GM21825 (cell line): ENCODE data around the gene PAOX.

Source experiments
- ATAC-seq: cut with Tn5 transposase; IDR thresholded peaks from one replicate; pipeline ENCODE4 v1.9.1; 2021; ENCODE audit warnings: mild to moderate bottlenecking, moderate library complexity; ENCODE audit not compliant: unreplicated experiment

PAOX gene

GRCh38 chr10:133349577-133350011 is 29.5 kb upstream of the PAOX start:
- no peak for ATAC-seq

DNA sequence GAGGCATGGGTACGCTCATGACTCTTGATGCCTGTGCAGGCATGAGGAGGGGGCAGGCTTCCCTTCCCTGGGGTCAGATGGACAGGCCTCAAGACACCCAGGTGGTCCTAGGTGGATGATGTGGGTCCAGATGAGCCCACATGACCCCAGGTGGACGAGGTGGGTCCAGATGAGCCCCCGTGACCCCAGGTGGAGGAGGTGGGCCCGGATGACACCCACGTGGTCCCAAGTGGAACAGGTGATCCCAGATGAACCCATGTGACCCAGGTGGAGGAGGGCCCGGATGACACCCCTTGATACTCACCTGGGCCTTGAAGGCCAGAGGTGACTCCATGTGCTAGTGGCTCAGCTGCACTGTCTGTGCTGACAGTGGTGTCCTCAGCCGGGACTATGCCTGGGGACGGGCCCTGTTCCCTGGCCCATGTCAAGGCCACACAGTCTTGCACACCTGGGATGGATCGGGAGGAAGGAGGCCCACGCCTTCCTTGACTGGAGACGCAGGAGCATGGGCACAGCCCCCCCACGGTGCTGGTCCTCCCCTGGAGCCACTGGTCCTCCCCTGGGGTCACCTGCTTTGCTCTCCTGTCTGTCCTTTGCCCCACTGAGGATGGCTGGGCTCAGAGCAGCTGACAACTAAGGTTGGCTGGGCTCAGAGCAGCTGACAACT is 28.6 kb upstream of the PAOX start:
- ATAC-seq, result no peak

GRCh38 chr10:133350950-133351329 is 28.1 kb upstream of the PAOX start:
- no peak for ATAC-seq

- ATAC-seq, result no peak
Observed at GRCh38 chr10:133351408-133352318, 27.4 kb upstream of the PAOX start.

GRCh38 chr10:133353202-133353959 is 25.7 kb upstream of the PAOX start:
- ATAC-seq, result no peak

- ATAC-seq, result no peak
Observed at GRCh38 chr10:133353988-133354605, 25.0 kb upstream of the PAOX start.

GRCh38 chr10:133354672-133355240 is 24.3 kb upstream of the PAOX start:
- ATAC-seq, result no peak

- ATAC-seq, result no peak
Observed at GRCh38 chr10:133355266-133355665, 23.8 kb upstream of the PAOX start.

- ATAC-seq, result no peak
Observed at GRCh38 chr10:133355991-133356390, 23.1 kb upstream of the PAOX start.

DNA sequence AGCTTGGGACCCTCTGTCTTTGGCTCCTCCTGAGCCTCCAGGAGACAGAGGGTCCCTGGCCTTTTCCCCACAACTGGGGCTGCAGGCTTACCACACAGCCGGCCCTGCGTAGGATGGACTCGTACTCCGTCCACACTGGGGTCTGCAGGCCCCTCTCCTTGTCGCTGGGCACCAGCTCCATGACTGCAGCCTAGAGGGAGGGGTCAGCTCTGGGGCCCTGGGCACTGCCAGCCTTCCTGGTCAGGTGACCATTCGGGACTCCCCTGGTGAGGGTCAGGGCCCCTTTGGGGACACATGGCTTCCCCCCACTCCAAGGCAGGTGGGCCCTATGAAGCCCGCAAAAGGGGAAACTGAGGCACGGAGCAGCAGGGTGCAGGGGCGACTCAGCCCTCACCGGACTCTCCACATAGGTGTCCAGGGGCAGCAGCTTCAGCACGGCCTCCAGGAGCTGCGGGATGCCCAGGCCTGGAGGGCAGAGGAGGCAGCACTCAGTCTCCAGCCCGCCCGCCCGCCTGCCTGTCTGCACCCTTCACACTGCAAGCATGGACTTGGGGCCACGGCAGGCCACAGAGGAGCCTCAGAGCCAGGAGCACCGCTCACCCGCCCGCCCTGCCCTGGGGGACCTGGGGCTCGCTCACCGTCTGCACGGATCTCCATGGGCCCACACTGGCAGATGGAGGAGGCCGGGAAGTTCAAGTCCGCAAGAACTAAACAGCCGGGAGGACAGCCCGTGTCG is 22.3 kb upstream of the PAOX start:
- no peak for ATAC-seq

DNA sequence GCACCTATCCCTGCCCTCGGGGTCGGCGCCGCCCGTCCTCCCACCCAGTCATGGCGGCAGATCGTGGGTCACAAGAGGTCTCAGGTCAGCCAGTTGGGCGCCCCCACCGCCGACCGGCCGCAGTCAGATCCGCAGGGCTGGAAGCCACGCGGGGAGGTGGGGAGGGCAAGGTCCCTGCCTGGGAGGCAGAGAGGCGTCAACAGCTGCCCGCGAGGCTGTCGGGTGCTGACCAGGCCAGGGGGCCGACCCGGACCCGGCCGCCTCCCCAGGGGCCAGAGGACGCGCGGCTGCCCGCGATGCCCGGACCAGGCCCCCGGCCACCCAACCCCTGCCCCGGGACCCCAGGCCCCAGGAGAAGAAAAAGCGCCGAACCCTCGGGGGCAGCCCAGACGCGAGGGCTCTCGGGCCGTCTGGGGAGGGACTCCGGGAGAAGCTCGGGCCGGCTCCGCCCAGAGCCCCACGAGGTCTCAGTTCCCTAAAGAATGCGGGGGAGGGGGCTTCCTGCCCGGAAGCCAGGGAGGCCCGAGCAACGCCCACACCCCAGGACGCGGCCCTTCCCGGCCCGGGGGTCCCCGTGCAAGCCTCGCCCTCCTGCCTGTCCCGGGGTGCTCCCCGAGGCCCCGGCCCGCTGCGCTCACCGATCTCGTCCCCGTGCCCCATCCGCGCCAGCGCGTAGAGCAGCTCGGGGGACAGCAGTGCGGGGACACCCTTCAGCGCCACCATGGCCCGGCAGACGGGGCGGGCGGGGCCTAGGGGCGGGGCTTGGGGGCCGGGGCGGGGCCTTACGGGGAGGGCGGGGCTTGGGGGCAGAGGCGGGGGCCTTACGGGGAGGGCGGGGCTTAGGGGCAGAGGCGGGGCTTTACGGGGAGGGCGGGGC is 21.5 kb upstream of the PAOX start, which contains the start of gene FUOM:
Gene FUOM (minus strand): TSS at position 735 of the 877 bp plus-strand sequence. CDS start 12 bp downstream, at position 723.
- ATAC-seq, result peak; percentile 68

- ATAC-seq, result no peak
Observed at GRCh38 chr10:133358162-133358924, 20.7 kb upstream of the PAOX start.

GRCh38 chr10:133358925-133359310 is 20.1 kb upstream of the PAOX start:
- no peak for ATAC-seq

- no peak for ATAC-seq
Observed at GRCh38 chr10:133359554-133359971, 19.5 kb upstream of the PAOX start.

GRCh38 chr10:133359972-133360610 is 19.0 kb upstream of the PAOX start:
- ATAC-seq, result no peak

- no peak for ATAC-seq
Observed at GRCh38 chr10:133361227-133361626, 17.8 kb upstream of the PAOX start.

DNA sequence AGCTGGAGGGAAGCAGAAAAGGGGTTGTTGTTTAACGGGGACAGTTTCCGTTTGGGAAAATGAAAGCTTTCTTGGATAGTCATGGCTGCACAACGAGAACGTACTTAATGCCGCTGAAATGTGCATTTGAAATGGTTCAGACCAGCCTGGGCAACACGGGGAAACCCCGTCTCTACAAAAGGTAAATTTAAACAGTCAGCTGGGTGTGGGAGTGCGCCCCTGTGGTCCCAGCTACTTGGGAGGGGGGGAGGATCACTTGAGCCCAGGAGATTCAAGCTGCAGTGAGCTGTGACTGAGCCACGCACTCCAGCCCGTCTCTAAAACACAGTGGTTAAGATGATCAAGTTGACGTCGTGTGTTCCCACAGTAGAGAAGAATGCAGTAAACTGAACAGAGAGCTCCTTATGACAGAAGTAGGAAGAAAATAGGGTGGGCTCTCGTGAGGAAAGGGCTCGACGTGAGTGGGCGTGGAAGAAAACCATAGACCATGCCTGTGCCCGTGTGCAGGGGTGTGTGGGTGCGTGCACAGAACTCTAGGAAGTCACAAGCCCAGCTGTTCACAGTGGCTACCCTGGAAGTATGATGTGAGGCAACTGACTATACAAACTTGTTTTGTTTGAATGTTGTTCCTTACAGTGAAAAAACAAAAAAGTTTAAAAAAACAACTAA is 17.2 kb upstream of the PAOX start:
- ATAC-seq, result no peak
